ENCODE measurements around the gene NHS.

- TF ChIP-seq CTCF (IDR thresholded peaks at IDR 0.05) (no peak), POLR2AphosphoS5 (IDR thresholded peaks at IDR 0.05) (no peak)
Measured at GRCh38 chrX:17372052-17372451, 2.9 kb upstream of the NHS start.
